Measurements from ENCODE around the gene SLC25A25. TPM values are rescaled to one million over a fixed set of nuclear protein-coding genes. Genes with fewer than 3 reads are reported as not detected.

Gene SLC25A25
- total RNA-seq, 1 donor, result 47.5 TPM

DNA sequence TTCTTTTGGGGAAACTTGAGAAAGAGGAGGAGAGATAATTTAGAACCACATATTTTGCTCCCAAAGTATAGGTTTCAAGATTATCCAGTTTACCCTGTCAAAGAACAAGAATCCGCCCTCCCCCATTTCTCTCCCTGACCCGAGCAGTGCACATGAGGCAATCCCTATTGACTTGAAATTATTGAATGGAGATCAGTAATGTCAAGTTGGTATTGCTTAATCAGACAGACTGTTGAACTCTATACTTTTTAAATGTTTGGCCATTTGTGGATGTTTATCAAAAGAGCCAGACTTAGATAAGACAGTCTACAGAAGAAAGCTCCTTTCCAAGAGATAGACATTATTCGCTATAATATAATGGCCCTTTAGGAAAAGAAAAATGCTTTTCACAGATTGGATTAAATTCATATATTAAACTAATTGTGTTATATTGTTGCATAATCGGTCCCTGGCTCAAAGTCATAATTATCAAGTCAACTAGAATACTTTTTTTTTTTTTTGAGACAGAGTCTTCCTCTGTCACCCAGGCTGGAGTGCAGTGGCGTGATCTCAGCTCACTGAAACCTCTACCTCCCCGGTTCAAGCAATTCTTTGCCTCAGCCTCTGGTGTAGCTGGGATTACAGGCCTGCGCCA, 5.3 kb downstream of the SLC25A25 start:
- no peak overlapping the region for H3K4me3 ChIP-seq (ENCODE audit: low read depth, low read length)
- peak; percentile 77 for DNase-seq (ENCODE audit: low read depth)
- TF ChIP-seq CTCF (IDR thresholded peaks at IDR 0.05; ENCODE audit: insufficient read depth, low read depth, low read length), result no peak

- no peak for TF ChIP-seq CTCF (IDR thresholded peaks at IDR 0.05; ENCODE audit: insufficient read depth, low read depth, low read length)
- no peak overlapping the region for H3K4me3 ChIP-seq (ENCODE audit: low read depth, low read length)
- DNase-seq (ENCODE audit: low read depth), result no peak
Observed at GRCh38 chr9:128077847-128078503, 9.9 kb downstream of the SLC25A25 start.

GRCh38 chr9:128078504-128079434, 10.7 kb downstream of the SLC25A25 start:
- peak; percentile 93 for DNase-seq (ENCODE audit: low read depth)
- no peak overlapping the region for H3K4me3 ChIP-seq (ENCODE audit: low read depth, low read length)
- TF ChIP-seq CTCF (IDR thresholded peaks at IDR 0.05; ENCODE audit: insufficient read depth, low read depth, low read length), result no peak

DNA sequence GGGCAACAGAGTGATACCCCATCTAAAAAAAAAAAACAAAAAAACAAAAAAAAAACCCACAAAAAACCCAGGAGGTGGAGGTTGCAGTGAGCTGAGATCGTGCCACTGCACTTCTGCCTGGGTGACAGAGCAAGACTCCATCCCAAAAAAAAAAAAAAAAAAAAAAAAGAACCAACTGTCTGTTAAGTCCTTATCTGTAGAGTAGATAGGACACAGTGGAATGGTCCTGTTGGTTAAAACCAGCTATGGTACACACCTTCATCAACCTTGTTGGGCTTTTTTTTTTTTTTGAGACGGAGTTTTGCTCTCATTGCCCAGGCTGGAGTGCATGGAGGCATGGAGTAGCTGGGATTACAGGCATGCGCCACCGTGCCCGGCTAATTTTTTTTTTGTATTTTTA, 12.2 kb downstream of the SLC25A25 start:
- TF ChIP-seq CTCF (IDR thresholded peaks at IDR 0.05; ENCODE audit: insufficient read depth, low read depth, low read length), result no peak
- no peak for DNase-seq (ENCODE audit: low read depth)
- no peak overlapping the region for H3K4me3 ChIP-seq (ENCODE audit: low read depth, low read length)

DNA sequence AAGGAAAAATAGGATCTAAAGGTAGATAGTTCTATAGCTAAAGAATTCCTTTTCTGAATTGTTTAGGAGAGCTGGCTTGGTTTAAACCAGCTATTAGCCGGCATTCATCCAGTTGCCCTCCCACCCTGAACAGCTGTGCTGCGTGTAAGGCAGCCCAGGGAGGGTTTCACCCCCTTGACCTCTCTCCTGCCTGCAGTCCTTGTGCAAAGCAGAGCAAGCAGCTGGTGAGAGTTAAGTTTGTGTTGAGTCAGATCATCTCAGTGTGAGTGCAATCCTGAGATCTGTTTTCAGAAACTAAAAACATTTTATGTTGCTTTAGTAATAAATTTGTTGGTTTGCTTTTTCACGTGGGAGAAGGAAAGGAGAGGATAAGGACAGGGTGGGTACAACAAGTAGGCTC, 13.0 kb downstream of the SLC25A25 start:
- DNase-seq (ENCODE audit: low read depth), result peak; percentile 99
- H3K4me3 ChIP-seq (ENCODE audit: low read depth, low read length), result no peak overlapping the region
- TF ChIP-seq CTCF (IDR thresholded peaks at IDR 0.05; ENCODE audit: insufficient read depth, low read depth, low read length), result no peak

GRCh38 chr9:128082151-128082550, 14.1 kb downstream of the SLC25A25 start:
- no peak overlapping the region for H3K4me3 ChIP-seq (ENCODE audit: low read depth, low read length)
- no peak for DNase-seq (ENCODE audit: low read depth)
- no peak for TF ChIP-seq CTCF (IDR thresholded peaks at IDR 0.05; ENCODE audit: insufficient read depth, low read depth, low read length)
